GM12891 (cell line): ENCODE measurements around the gene METTL18.

Experiments used
- PAX5 ChIP-seq: IDR thresholded peaks from 2 replicates; pipeline ENCODE4 v1.6.1; 2011; ENCODE audit warnings: low read length, moderate library complexity, mild to moderate bottlenecking; ENCODE audit not compliant: insufficient read depth, severe bottlenecking
- POLR2A ChIP-seq: IDR thresholded peaks from 2 replicates; pipeline ENCODE4 v1.6.1; 2011; ENCODE audit warnings: low read depth, low read length, control low read depth
- POLR2AphosphoS5 ChIP-seq: IDR thresholded peaks from 2 replicates; pipeline ENCODE4 v1.6.1; 2011; ENCODE audit warnings: low read depth, low read length, control low read depth
- POU2F2 ChIP-seq: IDR thresholded peaks from 2 replicates; pipeline ENCODE4 v1.6.1; 2011; ENCODE audit warnings: low read depth, mild to moderate bottlenecking, control low read depth, low read length, moderate library complexity
- SPI1 ChIP-seq: IDR thresholded peaks from 2 replicates; pipeline ENCODE4 v1.6.1; 2011; ENCODE audit warnings: low read depth, low read length, control low read depth
- TAF1 ChIP-seq: IDR thresholded peaks from 2 replicates; pipeline ENCODE4 v1.6.1; 2011; ENCODE audit warnings: low read depth, low read length, control low read depth

DNA sequence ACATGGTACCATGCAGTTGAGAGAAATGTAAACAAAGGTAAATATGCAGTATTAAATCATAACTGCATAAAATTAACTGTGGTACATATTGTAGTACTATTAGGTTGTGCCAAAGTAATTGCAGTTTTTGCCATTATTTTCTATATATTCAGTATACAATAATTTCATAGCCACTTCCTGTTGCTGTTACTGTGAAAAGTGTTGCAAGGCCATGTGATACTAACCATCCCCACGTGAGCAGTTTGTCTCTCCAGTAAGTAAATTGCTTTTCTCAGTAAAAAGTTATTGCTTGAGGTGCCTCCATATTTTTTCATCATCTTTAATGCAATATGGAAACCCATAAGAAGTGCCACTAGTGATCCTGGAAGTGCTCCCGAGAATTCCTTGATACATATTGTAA lies 19.6 kb upstream of the METTL18 start:
- TF ChIP-seq POLR2AphosphoS5 (no peak), SPI1 (no peak), POLR2A (no peak), TAF1 (no peak), PAX5 (no peak), POU2F2 (no peak)
